Measurements from ENCODE around the gene CCDC178. TPM values are rescaled to one million over a fixed set of nuclear protein-coding genes. Genes with fewer than 3 reads are reported as not detected.

CCDC178 gene
- total RNA-seq, 1 donor from 2014 or later: 0.27 TPM

- DNase-seq: no peak
- H3K9me3 ChIP-seq (replicated peaks): peaks cover 5% of the 10 kb centered on the region
- no peak overlapping the region for H3K4me3 ChIP-seq
- no peaks in the 10 kb centered on the region for H3K36me3 ChIP-seq
- H3K4me1 ChIP-seq: no peaks in the 10 kb centered on the region
- intact Hi-C loops (cut with micrococcal nuclease): no loop called here
- TF ChIP-seq CTCF (IDR thresholded peaks at IDR 0.05; ENCODE audit: borderline replicate concordance): no peak
- H3K27ac ChIP-seq (replicated peaks): no peak overlapping the region
- no peaks in the 10 kb centered on the region for H3K27me3 ChIP-seq (ENCODE audit: low read depth)
Measured at GRCh38 chr18:33270297-33270696, 170.2 kb downstream of the CCDC178 start.

- Histone ChIP-seq H3K27ac (replicated peaks) (no peak overlapping the region), H3K36me3 (no peaks in the 10 kb centered on the region), H3K4me3 (no peak overlapping the region), H3K27me3 (ENCODE audit: low read depth) (no peaks in the 10 kb centered on the region), H3K9me3 (replicated peaks) (peaks cover 5% of the 10 kb centered on the region), H3K4me1 (no peaks in the 10 kb centered on the region)
- DNase-seq: no peak
- no peak for TF ChIP-seq CTCF (IDR thresholded peaks at IDR 0.05; ENCODE audit: borderline replicate concordance)
- intact Hi-C loops (cut with micrococcal nuclease): no loop called here
Measured at GRCh38 chr18:33269223-33269622, 171.3 kb downstream of the CCDC178 start.

- Histone ChIP-seq H3K27me3 (ENCODE audit: low read depth) (no peaks in the 10 kb centered on the region), H3K4me1 (no peaks in the 10 kb centered on the region), H3K9me3 (replicated peaks) (no peaks in the 10 kb centered on the region), H3K36me3 (no peaks in the 10 kb centered on the region), H3K27ac (replicated peaks) (no peak overlapping the region), H3K4me3 (no peak overlapping the region)
- no peak for DNase-seq
- TF ChIP-seq CTCF (IDR thresholded peaks at IDR 0.05; ENCODE audit: borderline replicate concordance): no peak
- intact Hi-C loops (cut with micrococcal nuclease): no loop called here
Measured at GRCh38 chr18:33264566-33264965, 176.0 kb downstream of the CCDC178 start.

GRCh38 chr18:33239298-33239697 is 201.2 kb downstream of the CCDC178 start:
- no peaks in the 10 kb centered on the region for H3K4me1 ChIP-seq
- no peak overlapping the region for H3K4me3 ChIP-seq
- no peak for TF ChIP-seq CTCF (IDR thresholded peaks at IDR 0.05; ENCODE audit: borderline replicate concordance)
- intact Hi-C loops (cut with micrococcal nuclease): no loop called here
- no peaks in the 10 kb centered on the region for H3K36me3 ChIP-seq
- peaks cover 48% of the 10 kb centered on the region for H3K9me3 ChIP-seq (replicated peaks)
- H3K27ac ChIP-seq (replicated peaks): no peak overlapping the region
- no peaks in the 10 kb centered on the region for H3K27me3 ChIP-seq (ENCODE audit: low read depth)
- DNase-seq: no peak

- no peaks in the 10 kb centered on the region for H3K27me3 ChIP-seq (ENCODE audit: low read depth)
- H3K36me3 ChIP-seq: no peaks in the 10 kb centered on the region
- no peaks in the 10 kb centered on the region for H3K9me3 ChIP-seq (replicated peaks)
- intact Hi-C loops (cut with micrococcal nuclease): no loop called here
- H3K4me1 ChIP-seq: no peaks in the 10 kb centered on the region
- H3K27ac ChIP-seq (replicated peaks): no peak overlapping the region
- TF ChIP-seq CTCF (IDR thresholded peaks at IDR 0.05; ENCODE audit: borderline replicate concordance): peak; percentile 4
- H3K4me3 ChIP-seq: no peak overlapping the region
- DNase-seq: no peak
Measured at GRCh38 chr18:33232318-33232626, 208.2 kb downstream of the CCDC178 start.
